Nephron progenitor cell (in vitro differentiated cells): ENCODE results near the gene CHST6.
A peak's percentile ranks its signal among the peaks of the same experiment; 100 is the strongest.

ENCODE experiments used
- DNase-seq: peaks from one replicate; pipeline ENCODE4 v3.0.0; 2021
- H3K27ac Mint-ChIP-seq: 2 replicates; pipeline ENCODE4 v1.8.0; 2021; ENCODE audit warnings: mild to moderate bottlenecking, moderate library complexity, mixed read lengths
- H3K27me3 Mint-ChIP-seq: 2 replicates; pipeline ENCODE4 v1.8.0; 2021; ENCODE audit warnings: mild to moderate bottlenecking, low read depth, mixed read lengths; ENCODE audit not compliant: poor library complexity
- H3K36me3 Mint-ChIP-seq: 2 replicates; pipeline ENCODE4 v1.8.0; 2021; ENCODE audit warnings: low read depth, mixed read lengths
- H3K4me1 Mint-ChIP-seq: 2 replicates; pipeline ENCODE4 v1.8.0; 2021; ENCODE audit warnings: mixed read lengths
- H3K4me3 Mint-ChIP-seq: 2 replicates; pipeline ENCODE4 v1.8.0; 2021; ENCODE audit warnings: mild to moderate bottlenecking, moderate library complexity, mixed read lengths
- H3K9me3 Mint-ChIP-seq: 2 replicates; pipeline ENCODE4 v1.8.0; 2021; ENCODE audit warnings: mild to moderate bottlenecking, moderate library complexity, mixed read lengths
- CTCF ChIP-seq: fragments of 200-600 bp; sonication (generic); IDR thresholded peaks from 2 replicates; pipeline ENCODE4 v1.5.0; 2021; ENCODE audit warnings: antibody characterized with exemption

CHST6 gene

GRCh38 chr16:75423723-75424104 is 71.5 kb downstream of the CHST6 start:
- H3K4me3 Mint-ChIP-seq, result no peak overlapping the region
- H3K27me3 Mint-ChIP-seq, result no peaks in the 10 kb centered on the region
- no peak for DNase-seq
- peaks cover 14% of the 10 kb centered on the region for H3K9me3 Mint-ChIP-seq
- no peak for TF ChIP-seq CTCF
- H3K27ac Mint-ChIP-seq, result peak overlapping the region; percentile 9
- H3K36me3 Mint-ChIP-seq, result peaks cover 47% of the 10 kb centered on the region
- H3K4me1 Mint-ChIP-seq, result peaks cover 24% of the 10 kb centered on the region
